ENCODE results near the gene LMAN2. TPM values are rescaled to one million over a fixed set of nuclear protein-coding genes. Genes with fewer than 3 reads are reported as not detected.

Gene LMAN2
- polyA plus RNA-seq, 2 of the 4 experiments (the other 2 are of a cell fraction) = 123 to 210 TPM

DNA sequence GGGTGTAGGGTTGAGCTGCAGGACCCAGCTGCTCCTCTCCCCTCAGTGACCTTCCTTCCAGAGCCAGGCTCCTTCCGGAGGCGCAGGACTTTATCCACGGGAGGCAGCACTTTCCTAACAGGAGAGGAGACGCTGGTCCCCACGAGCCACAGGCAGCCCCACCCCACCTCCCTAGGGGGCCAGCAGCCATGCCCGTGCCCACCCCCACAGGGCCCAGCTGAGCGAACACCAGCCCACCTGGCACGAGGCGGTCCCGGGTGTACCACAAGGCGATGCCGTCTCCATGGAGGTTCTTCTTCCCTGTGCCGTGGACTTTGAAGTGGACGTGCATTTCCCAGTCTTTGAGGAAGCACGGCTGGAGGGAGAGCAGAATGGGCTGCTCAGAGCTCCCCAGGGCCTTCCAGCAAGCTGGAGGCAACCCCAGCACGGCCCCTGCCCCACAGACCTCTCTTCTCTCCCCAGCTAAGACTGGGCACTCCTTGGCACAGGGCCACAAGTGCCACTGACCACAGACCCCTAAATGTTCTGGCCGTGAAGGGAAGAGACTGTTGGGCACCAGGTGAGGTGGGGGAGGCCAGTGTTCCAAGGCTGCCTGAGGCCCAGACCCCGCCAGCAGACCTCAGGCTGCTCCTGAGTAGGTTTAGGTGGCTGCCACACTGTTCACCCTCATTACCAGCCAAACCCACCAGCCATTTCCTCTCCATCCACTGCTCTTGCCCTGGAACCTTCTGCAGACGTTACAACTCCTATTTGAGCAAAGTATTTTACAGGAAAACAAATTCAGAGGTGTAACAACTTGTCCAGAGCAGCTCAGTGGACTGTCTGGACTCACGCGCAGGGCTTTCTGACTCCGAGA, 13.0 kb downstream of the LMAN2 start:
- FAIRE-seq (no peak), ATAC-seq (no peak), DNase-seq (ENCODE audit: low read depth in 1 of 2, low spot score in 1 of 2) (no peak)
- ChIA-PET CTCF (interaction anchor here (0.6 to 3.3 kb wide), 10 partner anchors 8 to 64 kb away, joined by 3 to 21 read pairs (median 4); partner anchors contain the start of gene SLC34A1), POLR2A (no interaction called here)
- H3K4me3 ChIP-seq = no peak overlapping the region
- H3K4me2 ChIP-seq = no peak overlapping the region
- no peak overlapping the region for H3K27ac ChIP-seq
- H3K4me1 ChIP-seq = 0 out of 3 replicates have a peak, but pooled peaks cover 10% of the 10 kb centered on the region
- no peaks in the 10 kb centered on the region for H3K9me3 ChIP-seq
- TF ChIP-seq MYC (IDR thresholded peaks at IDR 0.05; ENCODE audit: borderline replicate concordance, low read length) (no peak), HEYL (CRISPR knock-in tag; IDR thresholded peaks at IDR 0.05) (no peak), ZFP36 (IDR thresholded peaks at IDR 0.05; ENCODE audit: borderline replicate concordance, partially characterized antibody) (no peak), ESRRA (IDR thresholded peaks at IDR 0.05; ENCODE audit: borderline replicate concordance, low read length) (no peak), RARB (CRISPR knock-in tag; IDR thresholded peaks at IDR 0.05) (no peak), FOXS1 (CRISPR knock-in tag; IDR thresholded peaks at IDR 0.05) (no peak), TFCP2L1 (CRISPR knock-in tag; IDR thresholded peaks at IDR 0.05) (no peak), KDM1A (IDR thresholded peaks at IDR 0.05; ENCODE audit: low read depth) (no peak), HOXB13 (CRISPR knock-in tag; IDR thresholded peaks at IDR 0.05; ENCODE audit: low read depth) (no peak), PHF8 (IDR thresholded peaks at IDR 0.05; ENCODE audit: borderline replicate concordance, low read depth) (no peak), FOSB (CRISPR knock-in tag; IDR thresholded peaks at IDR 0.05) (no peak), JUNB (IDR thresholded peaks at IDR 0.05) (no peak), ZC3H11A (IDR thresholded peaks at IDR 0.05) (no peak), NR3C1 (IDR thresholded peaks at IDR 0.05) (no peak), NPAS2 (CRISPR knock-in tag; IDR thresholded peaks at IDR 0.05; ENCODE audit: borderline replicate concordance) (no peak), SREBF2 (IDR thresholded peaks at IDR 0.05) (no peak), EP300 (IDR thresholded peaks at IDR 0.05) (no peak), GATA3 (IDR thresholded peaks at IDR 0.05; ENCODE audit: borderline replicate concordance) (no peak)
- TF ChIP-seq, protein P1, sequence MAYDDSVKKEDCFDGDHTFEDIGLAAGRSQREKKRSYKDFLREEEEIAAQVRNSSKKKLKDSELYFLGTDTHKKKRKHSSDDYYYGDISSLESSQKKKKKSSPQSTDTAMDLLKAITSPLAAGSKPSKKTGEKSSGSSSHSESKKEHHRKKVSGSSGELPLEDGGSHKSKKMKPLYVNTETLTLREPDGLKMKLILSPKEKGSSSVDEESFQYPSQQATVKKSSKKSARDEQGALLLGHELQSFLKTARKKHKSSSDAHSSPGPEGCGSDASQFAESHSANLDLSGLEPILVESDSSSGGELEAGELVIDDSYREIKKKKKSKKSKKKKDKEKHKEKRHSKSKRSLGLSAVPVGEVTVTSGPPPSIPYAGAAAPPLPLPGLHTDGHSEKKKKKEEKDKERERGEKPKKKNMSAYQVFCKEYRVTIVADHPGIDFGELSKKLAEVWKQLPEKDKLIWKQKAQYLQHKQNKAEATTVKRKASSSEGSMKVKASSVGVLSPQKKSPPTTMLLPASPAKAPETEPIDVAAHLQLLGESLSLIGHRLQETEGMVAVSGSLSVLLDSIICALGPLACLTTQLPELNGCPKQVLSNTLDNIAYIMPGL (CRISPR knock-in tag; IDR thresholded peaks at IDR 0.05; ENCODE audit: borderline replicate concordance) = no peak
- TF ChIP-seq, protein P2, sequence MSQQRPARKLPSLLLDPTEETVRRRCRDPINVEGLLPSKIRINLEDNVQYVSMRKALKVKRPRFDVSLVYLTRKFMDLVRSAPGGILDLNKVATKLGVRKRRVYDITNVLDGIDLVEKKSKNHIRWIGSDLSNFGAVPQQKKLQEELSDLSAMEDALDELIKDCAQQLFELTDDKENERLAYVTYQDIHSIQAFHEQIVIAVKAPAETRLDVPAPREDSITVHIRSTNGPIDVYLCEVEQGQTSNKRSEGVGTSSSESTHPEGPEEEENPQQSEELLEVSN (IDR thresholded peaks at IDR 0.05; ENCODE audit: borderline replicate concordance, low read depth) = no peak
- 82% methylated on average over 20 of the region's 22 CpGs for WGBS (ENCODE audit: missing lambda C conversion rate)

DNA sequence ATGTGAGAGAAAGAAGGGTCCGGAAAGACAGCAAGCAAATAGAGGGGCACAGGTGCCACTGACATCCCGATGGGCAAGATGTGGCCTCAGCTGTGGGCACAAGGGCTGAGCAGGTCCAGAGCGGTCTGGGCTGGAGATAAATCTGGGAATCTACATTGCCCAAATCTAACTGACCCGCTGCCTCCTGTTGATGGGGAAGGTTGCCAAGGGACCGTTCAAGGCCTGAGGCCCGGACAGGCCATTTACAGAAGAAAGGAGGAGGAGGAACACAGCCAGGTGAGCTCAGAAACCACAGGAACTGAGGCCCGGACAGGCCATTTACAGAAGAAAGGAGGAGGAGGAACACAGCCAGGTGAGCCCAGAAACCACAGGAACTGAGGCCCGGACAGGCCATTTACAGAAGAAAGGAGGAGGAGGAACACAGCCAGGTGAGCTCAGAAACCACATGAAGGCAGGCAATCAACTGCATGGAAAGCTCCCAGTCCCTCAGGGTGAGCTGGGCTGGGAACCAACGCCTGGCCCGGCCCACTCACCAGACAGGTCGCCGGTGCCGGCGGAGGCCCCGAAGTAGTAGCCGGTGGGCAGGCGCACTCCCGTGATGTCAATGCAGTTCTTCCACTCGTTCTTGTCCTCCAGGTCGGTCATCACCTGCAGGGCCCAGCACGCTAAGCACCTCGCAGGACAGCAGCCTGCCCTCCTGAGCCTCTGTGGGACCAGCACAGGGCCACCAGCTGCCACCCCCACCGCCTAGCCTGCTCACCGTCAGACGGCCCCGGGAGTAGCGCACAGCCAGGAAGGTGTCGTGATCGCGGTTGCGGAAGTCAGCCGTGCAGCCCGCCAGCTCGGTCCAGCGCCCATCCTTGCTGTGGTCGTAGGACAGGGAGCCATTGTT, 14.6 kb downstream of the LMAN2 start:
- Histone ChIP-seq H3K4me3 (no peak overlapping the region), H3K4me1 (0 out of 3 replicates have a peak, but pooled peaks cover 10% of the 10 kb centered on the region), H3K4me2 (no peak overlapping the region), H3K27ac (no peak overlapping the region), H3K9me3 (no peaks in the 10 kb centered on the region)
- DNase-seq (ENCODE audit: low read depth in 1 of 2, low spot score in 1 of 2) (no peak), FAIRE-seq (no peak), ATAC-seq (no peak)
- no peak for TF ChIP-seq HOXA7 (CRISPR knock-in tag; IDR thresholded peaks at IDR 0.05)
- TF ChIP-seq MYC (IDR thresholded peaks at IDR 0.05; ENCODE audit: borderline replicate concordance, low read length) = no peak
- TF ChIP-seq, protein P3, sequence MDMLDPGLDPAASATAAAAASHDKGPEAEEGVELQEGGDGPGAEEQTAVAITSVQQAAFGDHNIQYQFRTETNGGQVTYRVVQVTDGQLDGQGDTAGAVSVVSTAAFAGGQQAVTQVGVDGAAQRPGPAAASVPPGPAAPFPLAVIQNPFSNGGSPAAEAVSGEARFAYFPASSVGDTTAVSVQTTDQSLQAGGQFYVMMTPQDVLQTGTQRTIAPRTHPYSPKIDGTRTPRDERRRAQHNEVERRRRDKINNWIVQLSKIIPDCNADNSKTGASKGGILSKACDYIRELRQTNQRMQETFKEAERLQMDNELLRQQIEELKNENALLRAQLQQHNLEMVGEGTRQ (IDR thresholded peaks at IDR 0.05) = no peak
- no peak for TF ChIP-seq HOXB13 (CRISPR knock-in tag; IDR thresholded peaks at IDR 0.05; ENCODE audit: low read depth)
- no peak for TF ChIP-seq EHF (CRISPR knock-in tag; IDR thresholded peaks at IDR 0.05)
- no peak for TF ChIP-seq CBX8 (IDR thresholded peaks at IDR 0.05)
- TF ChIP-seq ZSCAN20 (CRISPR knock-in tag; IDR thresholded peaks at IDR 0.05) = no peak
- ChIA-PET POLR2A (no interaction called here), CTCF (interaction anchor here (0.9 to 7.9 kb wide), 15 partner anchors 9 to 263 kb away, joined by 3 to 111 read pairs (median 5); partner anchors contain the start of gene LMAN2)
- WGBS (ENCODE audit: missing lambda C conversion rate) = 90% methylated on average over 36 of the region's 36 CpGs
